Adrenal gland (tissue), 12 donors: ENCODE measurements around the gene YIF1B. TPM values are rescaled to one million over a fixed set of nuclear protein-coding genes. Genes with fewer than 3 reads are reported as not detected.
A peak's percentile ranks its signal among the peaks of the same experiment; 100 is the strongest.

ENCODE experiments used
- DNase-seq, 7 donors: peaks; one replicate each; pipeline ENCODE4 v3.0.0-alpha.2; 2019 to 2020
- H3K27ac ChIP-seq, 5 donors: fragments of 200-600 bp; sonication (generic) in 4 of 5; 1 replicate in 3 of 5; 2 replicates in 2 of 5; pipeline versions ENCODE4 v1.5.1 to v1.8.0; 2016 to 2020; ENCODE audit warnings: mild to moderate bottlenecking in 1 of 5
- H3K27me3 ChIP-seq: fragments of 200-600 bp; 2 replicates; pipeline ENCODE4 v1.8.0; 2021
- H3K36me3 ChIP-seq, 2 donors: fragments of 200-600 bp; replicated peaks in 1 of 2; 1 replicate in 1 of 2; 2 replicates in 1 of 2; pipeline versions ENCODE4 v1.5.1 to v1.8.0; 2018 to 2022
- H3K4me1 ChIP-seq, 2 donors: fragments of 200-600 bp; replicated peaks in 1 of 2; 1 replicate in 1 of 2; 2 replicates in 1 of 2; pipeline versions ENCODE4 v1.5.1 to v1.8.0; 2018 to 2021
- H3K4me3 ChIP-seq, 4 donors: fragments of 200-600 bp; sonication (generic) in 3 of 4; one replicate each; pipeline ENCODE4 v1.5.1; 2016 to 2018
- H3K9me3 ChIP-seq, 3 donors: fragments of 200-600 bp; sonication (generic) in 1 of 3; replicated peaks in 1 of 3; 1 replicate in 2 of 3; 2 replicates in 1 of 3; pipeline versions ENCODE4 v1.5.1 to v1.8.0; 2016 to 2021
- CTCF ChIP-seq, 6 experiments: fragments of 450-650 bp in 4 of 6; fragments of 200-600 bp in 2 of 6; sonication (generic) in 1 of 6; IDR thresholded peaks; 1 replicate in 5 of 6; 2 replicates in 1 of 6; pipeline versions ENCODE4 v1.5.1 to v1.8.0; 2016 to 2021; ENCODE audit warnings: antibody characterized with exemption in 6 of 6, mild to moderate bottlenecking in 2 of 6, moderate library complexity in 1 of 6
- POLR2A ChIP-seq, 2 donors: fragments of 450-650 bp; IDR thresholded peaks; one replicate each; pipeline ENCODE4 v1.6.1; 2017; ENCODE audit warnings: antibody characterized with exemption in 2 of 2, mild to moderate bottlenecking in 2 of 2, moderate library complexity in 1 of 2
- WGBS, 4 donors: extraction: QIAGEN DNeasy Blood & Tissue Kit in 2 of 4; methylation state at CpG; one replicate each; pipeline versions ENCODE4 v1.1.5 to v1.1.7; 2013 to 2017; 5-methylcytosine and 5-hydroxymethylcytosine counted together
- intact Hi-C, 2 donors: fragments of 100-400 bp; cut with DNase I; formaldehyde crosslinking; loops; one replicate each; pipeline versions ENCODE4 v1.14.1 to v1.15.0; 2022 to 2023
- polyA plus RNA-seq, 3 donors: library from polyadenylated mRNA; stranded (reverse); fragments of 200-250 nt in 2 of 3; fragments of 350-450 nt in 1 of 3; fragmentation: Illumina TruSeq in 1 of 3; extraction: RNeasy Lipid Tissue Mini Kit (QIAGEN cat#74804) in 1 of 3; gene quantifications; one replicate each; pipeline ENCODE4 v1.2.3, GENCODE V29; 2013 to 2014
- total RNA-seq, 9 donors: library from RNA; depleted of rRNA in 4 of 9; stranded (reverse); fragments of >200 nt in 4 of 9; fragments of 120-200 nt in 1 of 9; fragmentation: NEBNext Ultra II Directional in 1 of 9; extraction: Animal tissue kit (Norgen Biotek cat#: 25700) in 1 of 9; gene quantifications; one replicate each; pipeline versions ENCODE4 v1.1.0 to v1.2.4, GENCODE V29; 2013 to 2023
- donor health status: healthy with polysubstance abuse.
- donor health status: Bipolar disorder and iron deficiency.
- donor health status: DM: yes; HTN: yes; CAD: no.
- donor health status: DM: no; HTN: no; CAD: no.
- donor health status: DM: no; HTN: no; CAD: no.
- donor health status: DM: yes; HTN: yes; CAD: no.

YIF1B gene
- total and polyA plus RNA-seq, 12 donors, result 23.5 to 57.0 (median 39.6) TPM

GRCh38 chr19:38307076-38307475 lies 8.7 kb downstream of the YIF1B start:
- WGBS, 4 donors, result 94 to 98% (median 97%) methylated on average over 3 to 4 of the region's 4 CpGs; no CpG with 5 or more reads in 1 of the 4 donors
- H3K9me3 ChIP-seq, result no peaks in the 10 kb centered on the region
- H3K27me3 ChIP-seq, result no peaks in the 10 kb centered on the region
- no peaks in the 10 kb centered on the region for H3K4me1 ChIP-seq
- no peak overlapping the region for H3K4me3 ChIP-seq
- no peak overlapping the region for H3K27ac ChIP-seq
- H3K36me3 ChIP-seq, result peaks cover 0 to 18% of the 10 kb centered on the region in 2 donors
- no peak for TF ChIP-seq CTCF (IDR thresholded peaks at IDR 0.05)
- no peak for TF ChIP-seq POLR2A (IDR thresholded peaks at IDR 0.05)
- no peak for DNase-seq
- intact Hi-C loops, result no loop called here

- Histone ChIP-seq H3K27ac (no peak overlapping the region), H3K36me3 (peaks cover 0 to 18% of the 10 kb centered on the region in 2 donors), H3K4me1 (no peaks in the 10 kb centered on the region), H3K4me3 (no peak overlapping the region), H3K9me3 (no peaks in the 10 kb centered on the region), H3K27me3 (no peaks in the 10 kb centered on the region)
- DNase-seq, result no peak
- 89 to 94% (median 94%) methylated on average over 3 of the region's 3 CpGs for WGBS, 4 donors
- no peak for TF ChIP-seq CTCF (IDR thresholded peaks at IDR 0.05)
- TF ChIP-seq POLR2A (IDR thresholded peaks at IDR 0.05), result no peak
- intact Hi-C loops, result no loop called here
These were observed 9.5 kb downstream of the YIF1B start for GRCh38 chr19:38306236-38306635.

- DNase-seq, result peak in 3 of 7 donors; percentile 27 to 75 (median 37)
- Histone ChIP-seq H3K9me3 (no peaks in the 10 kb centered on the region), H3K4me3 (no peak overlapping the region), H3K27me3 (no peaks in the 10 kb centered on the region), H3K27ac (peak overlapping the region in 1 of 5 donors; percentile 69), H3K4me1 (no peaks in the 10 kb centered on the region), H3K36me3 (peaks cover 0 to 18% of the 10 kb centered on the region in 2 donors)
- TF ChIP-seq POLR2A (IDR thresholded peaks at IDR 0.05) (no peak), CTCF (IDR thresholded peaks at IDR 0.05) (no peak)
- 81 to 86% (median 84%) methylated on average over 20 to 29 of the region's 29 CpGs for WGBS, 4 donors
- intact Hi-C loops, result no loop called here
These were observed 10.8 kb downstream of the YIF1B start for GRCh38 chr19:38304866-38305429.

GRCh38 chr19:38304352-38304865 lies 11.3 kb downstream of the YIF1B start:
- H3K4me1 ChIP-seq, result no peaks in the 10 kb centered on the region
- intact Hi-C loops, result no loop called here
- no peak for DNase-seq
- no peaks in the 10 kb centered on the region for H3K27me3 ChIP-seq
- H3K36me3 ChIP-seq, result peaks cover 0 to 18% of the 10 kb centered on the region in 2 donors
- WGBS, 4 donors, result 76 to 100% (median 79%) methylated on average over 3 to 27 of the region's 27 CpGs
- H3K9me3 ChIP-seq, result no peaks in the 10 kb centered on the region
- no peak overlapping the region for H3K4me3 ChIP-seq
- no peak for TF ChIP-seq CTCF (IDR thresholded peaks at IDR 0.05)
- TF ChIP-seq POLR2A (IDR thresholded peaks at IDR 0.05), result no peak
- H3K27ac ChIP-seq, result peak overlapping the region in 1 of 5 donors; percentile 69
